MM.1S (cell line): ENCODE measurements around the gene UQCRQ.

ENCODE experiments used
- DNase-seq: peaks from one replicate; pipeline ENCODE4 v3.0.0-alpha.2; 2015
- H2AFZ ChIP-seq: fragments of 300-600 bp; sonication (generic); 2 replicates; pipeline ENCODE4 v1.6.0; 2016; ENCODE audit warnings: antibody characterized with exemption, low read length
- H3F3A ChIP-seq: fragments of 300-600 bp; sonication (generic); 2 replicates; pipeline ENCODE4 v1.6.1; 2016; ENCODE audit warnings: mild to moderate bottlenecking, antibody characterized with exemption, low read length, moderate library complexity, mixed read lengths; ENCODE audit not compliant: insufficient read depth
- H3K27ac ChIP-seq: fragments of 300-600 bp; sonication (generic); 2 replicates; pipeline ENCODE4 v1.5.1; 2016; ENCODE audit warnings: mild to moderate bottlenecking, low read length
- H3K27me3 ChIP-seq: fragments of 300-600 bp; sonication (generic); replicated peaks from 2 replicates; pipeline ENCODE4 v1.6.0; 2016; ENCODE audit warnings: low read length; ENCODE audit not compliant: insufficient read depth
- H3K36me3 ChIP-seq: fragments of 300-600 bp; sonication (generic); replicated peaks from 2 replicates; pipeline ENCODE4 v1.6.1; 2016; ENCODE audit warnings: mild to moderate bottlenecking, low read length, mixed read lengths; ENCODE audit not compliant: insufficient read depth
- H3K4me1 ChIP-seq: fragments of 300-600 bp; sonication (generic); 2 replicates; pipeline ENCODE4 v1.6.1; 2016; ENCODE audit warnings: low read length, mixed read lengths
- H3K4me2 ChIP-seq: fragments of 300-600 bp; sonication (generic); 2 replicates; pipeline ENCODE4 v1.6.0; 2016; ENCODE audit warnings: low read depth, low read length
- H3K4me3 ChIP-seq: fragments of 300-600 bp; sonication (generic); 2 replicates; pipeline ENCODE4 v1.5.1; 2016; ENCODE audit warnings: low read length, mixed read lengths
- H3K79me2 ChIP-seq: fragments of 300-600 bp; sonication (generic); 2 replicates; pipeline ENCODE4 v1.6.1; 2016; ENCODE audit warnings: mixed run types, low read length, mixed read lengths
- H3K9ac ChIP-seq: fragments of 300-600 bp; sonication (generic); 2 replicates; pipeline ENCODE4 v1.6.1; 2016; ENCODE audit warnings: low read length, mixed read lengths
- H3K9me2 ChIP-seq: fragments of 300-600 bp; sonication (generic); replicated peaks from 2 replicates; pipeline ENCODE4 v1.6.1; 2016; ENCODE audit warnings: mild to moderate bottlenecking, low read length, mixed read lengths; ENCODE audit not compliant: insufficient read depth
- H3K9me3 ChIP-seq: fragments of 300-600 bp; sonication (generic); replicated peaks from 2 replicates; pipeline ENCODE4 v1.6.1; 2016; ENCODE audit warnings: mild to moderate bottlenecking, low read length, mixed read lengths; ENCODE audit not compliant: insufficient read depth
- H4K20me1 ChIP-seq: fragments of 300-600 bp; sonication (generic); 2 replicates; pipeline ENCODE4 v1.6.1; 2016; ENCODE audit warnings: mild to moderate bottlenecking, low read length, moderate library complexity, mixed read lengths; ENCODE audit not compliant: insufficient read depth
- EZH2 ChIP-seq: fragments of 300-600 bp; sonication (generic); optimal IDR thresholded peaks from 2 replicates; pipeline ENCODE3; 2017; ENCODE audit warnings: low read depth, mild to moderate bottlenecking, antibody characterized with exemption, low read length, mixed read lengths
- EZH2phosphoT487 ChIP-seq: fragments of 300-600 bp; sonication (generic); IDR thresholded peaks from 2 replicates; pipeline ENCODE4 v1.6.1; 2018; ENCODE audit warnings: antibody characterized with exemption, low read length
- TF ChIP-seq, protein P1 (sequence below): fragments of 300-600 bp; sonication (generic); IDR thresholded peaks from 2 replicates; pipeline ENCODE4 v1.5.1; 2016; ENCODE audit warnings: antibody characterized with exemption, low read length, mixed read lengths

UQCRQ gene

DNA sequence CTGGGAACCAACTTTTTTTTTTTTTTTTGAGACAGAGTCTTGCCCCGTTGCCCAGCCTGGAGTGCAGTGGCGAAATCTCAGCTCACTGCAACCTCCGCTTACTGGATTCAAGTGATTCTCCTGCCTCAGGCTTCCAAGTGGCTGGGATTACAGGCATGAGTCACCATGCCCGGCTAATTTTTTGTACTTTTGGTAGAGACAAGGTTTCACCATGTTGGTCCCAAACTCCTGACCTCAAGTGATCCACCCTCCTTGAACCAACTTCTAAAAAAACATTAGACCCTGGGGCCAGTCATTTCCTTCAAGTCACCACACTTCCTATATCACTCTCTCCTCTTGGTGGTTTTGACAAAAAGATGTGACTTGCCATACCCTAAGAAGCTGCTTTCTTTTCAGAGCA is 25.1 kb upstream of the UQCRQ start:
- no peaks in the 10 kb centered on the region for H3K4me1 ChIP-seq

DNA sequence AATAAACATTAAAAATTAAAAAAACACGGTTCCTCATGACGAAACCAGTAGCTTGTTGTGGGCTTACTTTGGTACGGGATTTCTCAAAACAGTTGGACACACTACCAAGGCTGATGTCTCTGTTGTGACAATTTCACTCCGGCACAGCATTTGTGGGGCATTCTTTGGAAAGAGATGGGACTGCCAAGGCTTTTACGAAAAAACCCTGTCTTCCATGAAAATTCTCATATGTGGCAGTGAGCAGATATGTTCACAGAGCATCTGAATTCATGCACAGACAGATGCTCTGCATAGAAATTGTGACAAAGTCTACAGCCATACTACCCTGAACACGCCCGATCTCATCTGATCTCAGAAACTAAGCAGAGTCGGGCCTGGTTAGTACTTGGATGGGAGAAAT is 18.2 kb upstream of the UQCRQ start:
- TF ChIP-seq EZH2: no peak
- TF ChIP-seq, protein P1, sequence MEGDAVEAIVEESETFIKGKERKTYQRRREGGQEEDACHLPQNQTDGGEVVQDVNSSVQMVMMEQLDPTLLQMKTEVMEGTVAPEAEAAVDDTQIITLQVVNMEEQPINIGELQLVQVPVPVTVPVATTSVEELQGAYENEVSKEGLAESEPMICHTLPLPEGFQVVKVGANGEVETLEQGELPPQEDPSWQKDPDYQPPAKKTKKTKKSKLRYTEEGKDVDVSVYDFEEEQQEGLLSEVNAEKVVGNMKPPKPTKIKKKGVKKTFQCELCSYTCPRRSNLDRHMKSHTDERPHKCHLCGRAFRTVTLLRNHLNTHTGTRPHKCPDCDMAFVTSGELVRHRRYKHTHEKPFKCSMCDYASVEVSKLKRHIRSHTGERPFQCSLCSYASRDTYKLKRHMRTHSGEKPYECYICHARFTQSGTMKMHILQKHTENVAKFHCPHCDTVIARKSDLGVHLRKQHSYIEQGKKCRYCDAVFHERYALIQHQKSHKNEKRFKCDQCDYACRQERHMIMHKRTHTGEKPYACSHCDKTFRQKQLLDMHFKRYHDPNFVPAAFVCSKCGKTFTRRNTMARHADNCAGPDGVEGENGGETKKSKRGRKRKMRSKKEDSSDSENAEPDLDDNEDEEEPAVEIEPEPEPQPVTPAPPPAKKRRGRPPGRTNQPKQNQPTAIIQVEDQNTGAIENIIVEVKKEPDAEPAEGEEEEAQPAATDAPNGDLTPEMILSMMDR: no peak
- no peak overlapping the region for H3K4me3 ChIP-seq
- H3K9me3 ChIP-seq: no peaks in the 10 kb centered on the region
- H3K27ac ChIP-seq: no peak overlapping the region
- no peaks in the 10 kb centered on the region for H3K79me2 ChIP-seq
- no peak overlapping the region for H2AFZ ChIP-seq
- no peaks in the 10 kb centered on the region for H3K9me2 ChIP-seq
- H3K36me3 ChIP-seq: no peaks in the 10 kb centered on the region
- H4K20me1 ChIP-seq: no peaks in the 10 kb centered on the region
- H3F3A ChIP-seq: no peaks in the 10 kb centered on the region
- no peak overlapping the region for H3K4me2 ChIP-seq
- DNase-seq: no peak
- no peaks in the 10 kb centered on the region for H3K4me1 ChIP-seq
- H3K9ac ChIP-seq: no peak overlapping the region
- H3K27me3 ChIP-seq: no peaks in the 10 kb centered on the region

More for the DNA sequence above, 25.1 kb upstream of the UQCRQ start:
- no peak for DNase-seq
- H3K9me3 ChIP-seq: no peaks in the 10 kb centered on the region
- no peak overlapping the region for H3K9ac ChIP-seq
- H3K36me3 ChIP-seq: no peaks in the 10 kb centered on the region
- no peak overlapping the region for H3K27ac ChIP-seq
- no peaks in the 10 kb centered on the region for H3K9me2 ChIP-seq
- no peaks in the 10 kb centered on the region for H3F3A ChIP-seq
- no peak overlapping the region for H3K4me3 ChIP-seq
- H3K27me3 ChIP-seq: no peaks in the 10 kb centered on the region
- no peak overlapping the region for H3K4me2 ChIP-seq
- TF ChIP-seq EZH2phosphoT487 (no peak), EZH2 (no peak)
- TF ChIP-seq, protein P1: no peak
- H2AFZ ChIP-seq: no peak overlapping the region
- no peaks in the 10 kb centered on the region for H3K79me2 ChIP-seq
- no peaks in the 10 kb centered on the region for H4K20me1 ChIP-seq

DNA sequence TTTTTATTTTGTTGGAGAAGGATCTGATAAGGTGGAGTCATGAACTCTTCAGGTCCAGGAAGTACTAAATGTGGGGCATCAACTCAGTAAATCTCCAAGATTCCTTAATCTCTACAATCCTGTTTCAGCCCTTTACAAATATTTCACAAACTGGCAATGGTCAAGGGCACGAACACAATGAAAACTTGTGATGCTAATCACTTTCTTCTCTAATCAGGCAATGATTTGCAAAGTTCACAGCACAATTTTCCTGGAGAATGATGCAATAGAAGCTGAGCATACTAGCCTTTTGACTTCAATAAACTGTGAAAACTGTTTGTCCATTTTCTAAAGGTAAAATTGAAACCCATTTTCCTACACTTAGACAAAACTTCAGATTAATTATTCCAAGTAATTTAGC is 17.1 kb upstream of the UQCRQ start:
- H3K4me3 ChIP-seq: no peak overlapping the region
- no peak overlapping the region for H2AFZ ChIP-seq
- DNase-seq: no peak
- no peaks in the 10 kb centered on the region for H3F3A ChIP-seq
- H3K27ac ChIP-seq: no peak overlapping the region
- H3K4me1 ChIP-seq: no peaks in the 10 kb centered on the region
- H3K9ac ChIP-seq: no peak overlapping the region
- H3K79me2 ChIP-seq: no peaks in the 10 kb centered on the region
- H3K27me3 ChIP-seq: no peaks in the 10 kb centered on the region
- H3K9me3 ChIP-seq: no peaks in the 10 kb centered on the region
- H4K20me1 ChIP-seq: no peaks in the 10 kb centered on the region
- no peaks in the 10 kb centered on the region for H3K9me2 ChIP-seq
- TF ChIP-seq, protein P1: no peak
- TF ChIP-seq EZH2phosphoT487: no peak
- TF ChIP-seq EZH2: no peak
- no peak overlapping the region for H3K4me2 ChIP-seq
- H3K36me3 ChIP-seq: no peaks in the 10 kb centered on the region

DNA sequence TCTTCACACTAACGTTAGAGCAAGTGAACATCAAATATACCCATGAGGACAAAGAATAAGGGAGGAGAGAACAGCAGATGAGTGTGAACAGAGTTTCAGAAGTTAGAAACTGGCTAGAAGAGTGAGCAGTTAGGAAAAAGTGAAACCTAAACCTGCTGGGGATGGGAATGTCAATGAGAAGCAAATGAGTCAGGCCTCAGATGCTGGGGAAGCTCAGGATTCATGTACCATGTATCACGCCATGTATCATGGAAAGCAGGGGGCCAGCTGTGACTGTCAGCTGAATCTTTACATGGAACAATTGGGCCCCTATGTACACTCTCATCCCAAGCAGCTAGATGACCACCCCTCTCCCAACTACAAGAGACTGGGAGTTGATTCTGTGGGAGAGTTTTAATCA is 16.4 kb upstream of the UQCRQ start:
- Histone ChIP-seq H3K27me3 (no peaks in the 10 kb centered on the region), H2AFZ (no peak overlapping the region), H3K4me3 (no peak overlapping the region), H3F3A (no peaks in the 10 kb centered on the region), H3K4me1 (no peaks in the 10 kb centered on the region), H4K20me1 (no peaks in the 10 kb centered on the region), H3K9me3 (no peaks in the 10 kb centered on the region), H3K79me2 (no peaks in the 10 kb centered on the region), H3K9me2 (no peaks in the 10 kb centered on the region), H3K36me3 (no peaks in the 10 kb centered on the region), H3K27ac (no peak overlapping the region), H3K9ac (no peak overlapping the region), H3K4me2 (no peak overlapping the region)
- DNase-seq: no peak
- TF ChIP-seq EZH2 (no peak), EZH2phosphoT487 (no peak)
- TF ChIP-seq, protein P1: no peak
